Kidney tubule cell (primary cell): Measurements from ENCODE around the gene MT1X.

Experiments
- DNase-seq: peaks from one replicate; pipeline ENCODE4 v3.0.0-alpha.2; 2018; ENCODE audit warnings: low spot score

The MT1X gene

GRCh38 chr16:56710181-56710737 lies 28.0 kb downstream of the MT1X start:
- DNase-seq = no peak

- no peak for DNase-seq
These were observed 29.6 kb downstream of the MT1X start for GRCh38 chr16:56711862-56712261.

- no peak for DNase-seq
These were observed 31.5 kb downstream of the MT1X start for GRCh38 chr16:56713794-56714193.

GRCh38 chr16:56715126-56715525 lies 32.9 kb downstream of the MT1X start:
- no peak for DNase-seq

GRCh38 chr16:56716761-56717160 lies 34.5 kb downstream of the MT1X start:
- DNase-seq = no peak

- DNase-seq = peak; percentile 25
These were observed 35.3 kb downstream of the MT1X start for GRCh38 chr16:56717532-56717931.

GRCh38 chr16:56722200-56722842 lies 40.1 kb downstream of the MT1X start:
- DNase-seq = no peak

GRCh38 chr16:56724191-56724590 lies 41.9 kb downstream of the MT1X start:
- DNase-seq = no peak

- no peak for DNase-seq
These were observed 44.0 kb downstream of the MT1X start for GRCh38 chr16:56726283-56726682.

- no peak for DNase-seq
These were observed 44.7 kb downstream of the MT1X start for GRCh38 chr16:56726926-56727325.

GRCh38 chr16:56728027-56728426 lies 45.8 kb downstream of the MT1X start:
- no peak for DNase-seq

- peak; percentile 78 for DNase-seq
These were observed 46.9 kb downstream of the MT1X start for GRCh38 chr16:56728980-56729734.

- DNase-seq = peak; percentile 96
These were observed 47.7 kb downstream of the MT1X start, which contains the start of gene NUP93 for GRCh38 chr16:56729735-56730662. TSS of gene NUP93 (plus strand) at chr16:56730129. CDS start at chr16:56748248, 18,119 bp downstream.

GRCh38 chr16:56732366-56732765 lies 50.1 kb downstream of the MT1X start:
- no peak for DNase-seq

GRCh38 chr16:56732832-56733231 lies 50.6 kb downstream of the MT1X start:
- DNase-seq = no peak
